WTC11 (cell line): ENCODE results near the gene CD160. TPM values are rescaled to one million over a fixed set of nuclear protein-coding genes. Genes with fewer than 3 reads are reported as not detected.

Experiments used
- ATAC-seq: fragments of 200-7000 bp; cut with Tn5 transposase; 2 replicates; pipeline ENCODE4 v1.10.0; 2021; ENCODE audit warnings: mild to moderate bottlenecking, moderate library complexity
- CTCF ChIA-PET: fragments of 300-600 bp; sonication (Branson Sonifier 250); formaldehyde crosslinking; loops from one replicate; lab custom pipeline; 2021; ENCODE audit warnings: antibody characterized with exemption; lab: Charles Lee
- POLR2A ChIA-PET: fragments of 350-600 bp; sonication (Branson Sonifier 250); formaldehyde crosslinking; loops from one replicate; lab custom pipeline; 2021; ENCODE audit warnings: antibody characterized with exemption; lab: Charles Lee
- DNase-seq: peaks from one replicate; pipeline ENCODE4 v3.0.0; 2021; ENCODE audit warnings: low spot score
- H3K27ac Mint-ChIP-seq: 2 replicates; pipeline ENCODE4 v1.8.0; 2021; ENCODE audit warnings: mixed read lengths
- H3K27me3 Mint-ChIP-seq: 2 replicates; pipeline ENCODE4 v1.8.0; 2021; ENCODE audit warnings: low read depth, mild to moderate bottlenecking, moderate library complexity, mixed read lengths
- H3K36me3 Mint-ChIP-seq: 2 replicates; pipeline ENCODE4 v1.8.0; 2021; ENCODE audit warnings: mixed read lengths
- H3K4me1 Mint-ChIP-seq: 2 replicates; pipeline ENCODE4 v1.8.0; 2022; ENCODE audit warnings: mixed read lengths
- H3K4me3 Mint-ChIP-seq: 2 replicates; pipeline ENCODE4 v1.8.0; 2021; ENCODE audit warnings: mild to moderate bottlenecking, moderate library complexity, mixed read lengths
- H3K9me3 Mint-ChIP-seq: 2 replicates; pipeline ENCODE4 v1.8.0; 2021; ENCODE audit warnings: mixed read lengths
- CTCF ChIP-seq: fragments of 200-600 bp; IDR thresholded peaks from 2 replicates; pipeline ENCODE4 v1.8.0; 2022; ENCODE audit warnings: antibody characterized with exemption
- ELF4 ChIP-seq: sonication (generic); formaldehyde crosslinking; IDR thresholded peaks from 2 replicates; pipeline ENCODE4 v1.8.1; 2022; ENCODE audit warnings: low read depth, mild to moderate bottlenecking, moderate library complexity, missing genetic modification reagents
- EMX1 ChIP-seq: fragments of 250-450 bp; sonication (Bioruptor Pico); IDR thresholded peaks from 2 replicates; pipeline ENCODE4 v1.8.0; 2021; ENCODE audit warnings: mild to moderate bottlenecking
- ETV6 ChIP-seq: sonication (generic); formaldehyde crosslinking; IDR thresholded peaks from 2 replicates; pipeline ENCODE4 v1.8.1; 2022; ENCODE audit warnings: mild to moderate bottlenecking, missing genetic modification reagents
- IRF2 ChIP-seq: sonication (generic); formaldehyde crosslinking; IDR thresholded peaks from 2 replicates; pipeline ENCODE4 v1.8.0; 2022; ENCODE audit warnings: low read depth, missing genetic modification reagents, borderline replicate concordance
- NR1H2 ChIP-seq: sonication (generic); formaldehyde crosslinking; IDR thresholded peaks from 2 replicates; pipeline ENCODE4 v1.9.0; 2021; ENCODE audit warnings: mild to moderate bottlenecking, moderate library complexity, missing genetic modification reagents
- NR3C1 ChIP-seq: sonication (generic); formaldehyde crosslinking; conservative IDR thresholded peaks from 2 replicates; pipeline ENCODE4 v1.8.1; 2023; ENCODE audit warnings: low read depth, mild to moderate bottlenecking, missing genetic modification reagents
- PRDM15 ChIP-seq: sonication (generic); formaldehyde crosslinking; IDR thresholded peaks from 2 replicates; pipeline ENCODE4 v1.8.0; 2022; ENCODE audit warnings: missing genetic modification reagents
- PREB ChIP-seq: sonication (generic); formaldehyde crosslinking; IDR thresholded peaks from 2 replicates; pipeline ENCODE4 v1.8.1; 2022; ENCODE audit warnings: mild to moderate bottlenecking, missing genetic modification reagents, moderate library complexity, borderline replicate concordance
- RELA ChIP-seq: sonication (generic); formaldehyde crosslinking; IDR thresholded peaks from 2 replicates; pipeline ENCODE4 v1.8.1; 2022; ENCODE audit warnings: missing genetic modification reagents, mild to moderate bottlenecking, borderline replicate concordance
- SOX15 ChIP-seq: fragments of 250-450 bp; sonication (Bioruptor Pico); IDR thresholded peaks from 2 replicates; pipeline ENCODE4 v1.9.0; 2021; ENCODE audit warnings: mild to moderate bottlenecking
- TCF7 ChIP-seq: sonication (generic); formaldehyde crosslinking; IDR thresholded peaks from 2 replicates; pipeline ENCODE4 v1.8.0; 2022; ENCODE audit warnings: mild to moderate bottlenecking, low read depth, missing genetic modification reagents, moderate library complexity
- USF1 ChIP-seq: sonication (generic); formaldehyde crosslinking; IDR thresholded peaks from 2 replicates; pipeline ENCODE4 v1.8.0; 2022; ENCODE audit warnings: mild to moderate bottlenecking, missing genetic modification reagents
- ZNF396 ChIP-seq: fragments of 250-450 bp; sonication (Bioruptor Pico); IDR thresholded peaks from 2 replicates; pipeline ENCODE4 v1.8.0; 2021; ENCODE audit warnings: mild to moderate bottlenecking, moderate library complexity, borderline replicate concordance
- ZNF512 ChIP-seq: sonication (generic); formaldehyde crosslinking; IDR thresholded peaks from 2 replicates; pipeline ENCODE4 v1.8.1; 2022; ENCODE audit warnings: missing genetic modification reagents, borderline replicate concordance
- ZSCAN18 ChIP-seq: fragments of 250-450 bp; sonication (Bioruptor Pico); IDR thresholded peaks from 2 replicates; pipeline ENCODE4 v2.1.2; 2022; ENCODE audit warnings: mild to moderate bottlenecking, moderate library complexity
- total RNA-seq: library from RNA; stranded (reverse); gene quantifications from 3 replicates; pipeline ENCODE4 v1.2.3, GENCODE V29; 2021
- TF ChIP-seq, protein P1 (sequence below): sonication (generic); formaldehyde crosslinking; IDR thresholded peaks from 2 replicates; pipeline ENCODE4 v1.8.0; 2022; ENCODE audit warnings: mild to moderate bottlenecking, missing genetic modification reagents
- TF ChIP-seq, protein P2 (sequence below): fragments of 250-450 bp; sonication (Bioruptor Pico); IDR thresholded peaks from 2 replicates; pipeline ENCODE4 v1.9.0; 2021; ENCODE audit warnings: mild to moderate bottlenecking
- TF ChIP-seq, protein P3 (sequence below): sonication (generic); formaldehyde crosslinking; IDR thresholded peaks from 2 replicates; pipeline ENCODE4 v1.8.1; 2022; ENCODE audit warnings: mild to moderate bottlenecking, moderate library complexity, missing genetic modification reagents
- TF ChIP-seq, protein P4 (sequence below): sonication (generic); formaldehyde crosslinking; IDR thresholded peaks from 2 replicates; pipeline ENCODE4 v1.8.1; 2022; ENCODE audit warnings: low read depth, mild to moderate bottlenecking, moderate library complexity, missing genetic modification reagents, borderline replicate concordance

The CD160 gene
- total RNA-seq, 1 experiment from 2014 or later = not detected

- TF ChIP-seq IRF2 (CRISPR knock-in tag) (no peak), ZNF396 (no peak), SOX15 (CRISPR knock-in tag) (no peak), EMX1 (CRISPR knock-in tag) (no peak), PRDM15 (CRISPR knock-in tag) (no peak), ZSCAN18 (CRISPR knock-in tag) (no peak), ZNF512 (CRISPR knock-in tag) (no peak), NR3C1 (no peak), NR1H2 (CRISPR knock-in tag) (no peak), ETV6 (CRISPR knock-in tag) (no peak), RELA (CRISPR knock-in tag) (no peak), TCF7 (no peak), PREB (no peak), USF1 (no peak), CTCF (no peak), ELF4 (no peak)
- TF ChIP-seq, protein P1, sequence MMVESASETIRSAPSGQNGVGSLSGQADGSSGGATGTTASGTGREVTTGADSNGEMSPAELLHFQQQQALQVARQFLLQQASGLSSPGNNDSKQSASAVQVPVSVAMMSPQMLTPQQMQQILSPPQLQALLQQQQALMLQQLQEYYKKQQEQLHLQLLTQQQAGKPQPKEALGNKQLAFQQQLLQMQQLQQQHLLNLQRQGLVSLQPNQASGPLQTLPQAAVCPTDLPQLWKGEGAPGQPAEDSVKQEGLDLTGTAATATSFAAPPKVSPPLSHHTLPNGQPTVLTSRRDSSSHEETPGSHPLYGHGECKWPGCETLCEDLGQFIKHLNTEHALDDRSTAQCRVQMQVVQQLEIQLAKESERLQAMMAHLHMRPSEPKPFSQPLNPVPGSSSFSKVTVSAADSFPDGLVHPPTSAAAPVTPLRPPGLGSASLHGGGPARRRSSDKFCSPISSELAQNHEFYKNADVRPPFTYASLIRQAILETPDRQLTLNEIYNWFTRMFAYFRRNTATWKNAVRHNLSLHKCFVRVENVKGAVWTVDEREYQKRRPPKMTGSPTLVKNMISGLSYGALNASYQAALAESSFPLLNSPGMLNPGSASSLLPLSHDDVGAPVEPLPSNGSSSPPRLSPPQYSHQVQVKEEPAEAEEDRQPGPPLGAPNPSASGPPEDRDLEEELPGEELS = no peak
- TF ChIP-seq, protein P2, sequence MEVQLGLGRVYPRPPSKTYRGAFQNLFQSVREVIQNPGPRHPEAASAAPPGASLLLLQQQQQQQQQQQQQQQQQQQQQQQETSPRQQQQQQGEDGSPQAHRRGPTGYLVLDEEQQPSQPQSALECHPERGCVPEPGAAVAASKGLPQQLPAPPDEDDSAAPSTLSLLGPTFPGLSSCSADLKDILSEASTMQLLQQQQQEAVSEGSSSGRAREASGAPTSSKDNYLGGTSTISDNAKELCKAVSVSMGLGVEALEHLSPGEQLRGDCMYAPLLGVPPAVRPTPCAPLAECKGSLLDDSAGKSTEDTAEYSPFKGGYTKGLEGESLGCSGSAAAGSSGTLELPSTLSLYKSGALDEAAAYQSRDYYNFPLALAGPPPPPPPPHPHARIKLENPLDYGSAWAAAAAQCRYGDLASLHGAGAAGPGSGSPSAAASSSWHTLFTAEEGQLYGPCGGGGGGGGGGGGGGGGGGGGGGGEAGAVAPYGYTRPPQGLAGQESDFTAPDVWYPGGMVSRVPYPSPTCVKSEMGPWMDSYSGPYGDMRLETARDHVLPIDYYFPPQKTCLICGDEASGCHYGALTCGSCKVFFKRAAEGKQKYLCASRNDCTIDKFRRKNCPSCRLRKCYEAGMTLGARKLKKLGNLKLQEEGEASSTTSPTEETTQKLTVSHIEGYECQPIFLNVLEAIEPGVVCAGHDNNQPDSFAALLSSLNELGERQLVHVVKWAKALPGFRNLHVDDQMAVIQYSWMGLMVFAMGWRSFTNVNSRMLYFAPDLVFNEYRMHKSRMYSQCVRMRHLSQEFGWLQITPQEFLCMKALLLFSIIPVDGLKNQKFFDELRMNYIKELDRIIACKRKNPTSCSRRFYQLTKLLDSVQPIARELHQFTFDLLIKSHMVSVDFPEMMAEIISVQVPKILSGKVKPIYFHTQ (CRISPR knock-in tag) = no peak
- TF ChIP-seq, protein P3, sequence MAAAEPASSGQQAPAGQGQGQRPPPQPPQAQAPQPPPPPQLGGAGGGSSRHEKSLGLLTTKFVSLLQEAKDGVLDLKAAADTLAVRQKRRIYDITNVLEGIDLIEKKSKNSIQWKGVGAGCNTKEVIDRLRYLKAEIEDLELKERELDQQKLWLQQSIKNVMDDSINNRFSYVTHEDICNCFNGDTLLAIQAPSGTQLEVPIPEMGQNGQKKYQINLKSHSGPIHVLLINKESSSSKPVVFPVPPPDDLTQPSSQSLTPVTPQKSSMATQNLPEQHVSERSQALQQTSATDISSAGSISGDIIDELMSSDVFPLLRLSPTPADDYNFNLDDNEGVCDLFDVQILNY (CRISPR knock-in tag) = no peak
- TF ChIP-seq, protein P4, sequence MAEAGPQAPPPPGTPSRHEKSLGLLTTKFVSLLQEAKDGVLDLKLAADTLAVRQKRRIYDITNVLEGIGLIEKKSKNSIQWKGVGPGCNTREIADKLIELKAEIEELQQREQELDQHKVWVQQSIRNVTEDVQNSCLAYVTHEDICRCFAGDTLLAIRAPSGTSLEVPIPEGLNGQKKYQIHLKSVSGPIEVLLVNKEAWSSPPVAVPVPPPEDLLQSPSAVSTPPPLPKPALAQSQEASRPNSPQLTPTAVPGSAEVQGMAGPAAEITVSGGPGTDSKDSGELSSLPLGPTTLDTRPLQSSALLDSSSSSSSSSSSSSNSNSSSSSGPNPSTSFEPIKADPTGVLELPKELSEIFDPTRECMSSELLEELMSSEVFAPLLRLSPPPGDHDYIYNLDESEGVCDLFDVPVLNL (CRISPR knock-in tag) = no peak
These were observed 40.4 kb downstream of the CD160 start for GRCh38 chr1:145759721-145760120.

More at GRCh38 chr1:145759721-145760120, 40.4 kb downstream of the CD160 start:
- H3K36me3 Mint-ChIP-seq = peaks cover 38% of the 10 kb centered on the region
- no peaks in the 10 kb centered on the region; the same call in 1 of the 2 replicates for H3K27me3 Mint-ChIP-seq
- ATAC-seq = no peak
- ChIA-PET CTCF (no interaction called here), POLR2A (no interaction called here)
- peaks cover 23% of the 10 kb centered on the region for H3K9me3 Mint-ChIP-seq
- DNase-seq = no peak
- H3K27ac Mint-ChIP-seq = no peak overlapping the region
- H3K4me1 Mint-ChIP-seq = no peaks in the 10 kb centered on the region
- no peak overlapping the region for H3K4me3 Mint-ChIP-seq
